Stimulated activated CD4-positive, alpha-beta T cell treated with anti-CD3 and anti-CD28 coated beads, Interleukin-2, amount 100 ng/mL, for 48 hours (primary cell): Measurements from ENCODE around the gene PRPF40A.
A peak's percentile ranks its signal among the peaks of the same experiment; 100 is the strongest.

Experiments
- DNase-seq, 2 donors: peaks; one replicate each; pipeline ENCODE4 v3.0.0-alpha.2; 2020

Gene PRPF40A

DNA sequence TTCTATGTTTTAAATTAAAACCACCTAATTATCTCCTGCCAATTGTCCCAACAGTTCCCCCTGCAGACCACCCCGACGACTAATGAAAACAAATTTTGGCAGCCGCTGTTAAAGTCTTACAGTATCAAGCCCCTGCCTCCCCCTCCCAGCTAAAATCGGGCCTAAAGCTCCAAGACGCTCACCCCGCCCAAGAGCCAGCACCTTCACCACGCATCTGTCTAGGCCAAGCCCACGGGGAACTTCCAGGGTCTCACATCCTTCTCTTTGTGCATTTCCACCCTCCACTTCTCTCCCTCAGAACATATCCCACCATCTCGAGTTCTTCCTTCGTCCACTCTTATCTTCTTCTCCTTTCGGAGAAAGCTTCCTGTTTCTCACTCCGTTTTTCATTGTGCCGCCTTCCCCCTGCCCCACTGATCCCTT lies 445 bp downstream of the PRPF40A start:
- peak in 1 of 2 donors; percentile 19 for DNase-seq

DNA sequence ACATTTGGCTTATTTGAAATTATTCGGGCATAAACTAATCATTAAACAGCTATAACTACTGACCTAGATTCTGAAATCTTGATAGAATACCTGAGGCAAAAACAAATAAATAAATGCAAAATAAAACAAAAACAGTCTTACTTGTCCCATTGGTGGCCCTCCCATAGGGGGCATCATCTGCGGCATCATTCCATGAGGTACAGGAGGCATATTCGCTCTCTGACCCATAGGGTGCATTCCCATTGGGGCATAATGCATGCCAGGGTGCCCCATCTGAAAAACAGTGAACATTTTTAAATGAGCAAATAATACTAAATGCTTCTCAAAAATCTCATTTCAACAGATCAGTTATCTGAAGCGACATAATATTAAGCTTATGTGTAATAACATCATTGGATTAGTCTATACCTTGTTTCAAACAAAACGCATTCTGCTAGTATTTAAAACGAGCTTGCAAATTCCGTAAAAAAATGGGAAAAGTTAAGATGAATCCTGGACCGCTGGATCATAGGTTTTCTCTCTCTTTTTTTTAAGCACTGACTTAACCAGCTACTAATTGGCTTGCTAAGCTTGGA lies 1.3 kb downstream of the PRPF40A start:
- DNase-seq, result peak in 1 of 2 donors; percentile 10

GRCh38 chr2:152715112-152715511 lies 2.1 kb downstream of the PRPF40A start:
- DNase-seq, result no peak

DNA sequence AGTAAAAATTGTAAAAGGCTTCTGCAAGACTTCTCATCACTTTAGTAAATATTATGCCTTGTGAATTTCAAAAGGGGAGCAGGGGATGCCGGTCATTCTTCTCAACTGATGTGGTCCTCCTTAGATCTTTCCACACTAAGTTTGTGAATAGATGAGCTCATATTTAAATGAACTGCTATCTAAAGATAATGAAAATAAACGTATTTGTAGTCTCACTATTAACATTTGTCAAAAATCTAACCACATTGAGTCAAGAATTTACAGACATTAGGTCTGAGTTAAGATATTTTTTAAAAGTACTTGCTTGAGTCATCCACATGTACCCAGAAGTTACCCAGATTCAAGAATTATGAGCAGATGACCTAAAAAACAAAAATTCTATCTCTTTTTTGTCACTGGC lies 6.5 kb downstream of the PRPF40A start:
- DNase-seq, result no peak

DNA sequence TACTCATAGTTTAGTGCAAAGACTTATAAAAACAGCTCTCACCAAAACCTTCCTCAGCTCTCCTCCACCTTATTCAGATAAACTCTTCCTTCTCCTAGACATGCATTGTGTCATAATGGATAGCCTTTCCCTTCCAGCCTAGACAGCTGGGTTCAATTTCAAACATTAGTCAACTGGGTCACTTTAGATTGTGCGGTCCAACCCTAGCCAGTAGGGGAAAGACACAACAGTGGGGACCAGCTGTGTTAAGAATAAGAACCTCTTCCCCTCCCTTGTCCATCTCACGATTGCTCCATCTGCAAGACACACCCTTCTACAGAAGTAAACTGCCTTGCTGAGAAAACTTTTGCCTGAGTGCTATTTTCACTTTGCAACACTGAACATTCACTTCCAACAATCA lies 8.5 kb downstream of the PRPF40A start:
- DNase-seq, result no peak

- DNase-seq, result no peak
These were observed 10.7 kb downstream of the PRPF40A start for GRCh38 chr2:152706477-152707021.

DNA sequence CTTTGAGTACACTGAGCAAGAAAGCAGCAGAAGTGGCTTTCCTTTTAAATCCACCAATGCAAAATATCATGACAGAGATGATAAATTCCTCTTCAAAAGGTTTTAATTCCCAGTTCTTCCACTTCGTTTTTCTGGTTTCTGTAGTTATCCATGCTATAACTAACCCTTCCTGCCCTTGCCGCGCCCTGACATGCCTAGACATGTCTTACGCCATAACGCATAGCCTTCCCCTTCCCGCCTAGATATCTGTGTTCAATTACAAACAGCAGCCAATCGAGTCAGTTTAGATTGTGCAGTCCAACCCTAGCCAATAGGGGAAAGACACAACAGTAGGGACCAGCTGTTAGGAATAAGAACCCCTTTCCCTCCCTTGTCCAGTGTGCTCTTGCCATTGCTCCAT lies 16.1 kb downstream of the PRPF40A start:
- no peak for DNase-seq

- no peak for DNase-seq
These were observed 20.8 kb downstream of the PRPF40A start for GRCh38 chr2:152696476-152696875.

- no peak for DNase-seq
These were observed 21.5 kb downstream of the PRPF40A start for GRCh38 chr2:152695763-152696162.

DNA sequence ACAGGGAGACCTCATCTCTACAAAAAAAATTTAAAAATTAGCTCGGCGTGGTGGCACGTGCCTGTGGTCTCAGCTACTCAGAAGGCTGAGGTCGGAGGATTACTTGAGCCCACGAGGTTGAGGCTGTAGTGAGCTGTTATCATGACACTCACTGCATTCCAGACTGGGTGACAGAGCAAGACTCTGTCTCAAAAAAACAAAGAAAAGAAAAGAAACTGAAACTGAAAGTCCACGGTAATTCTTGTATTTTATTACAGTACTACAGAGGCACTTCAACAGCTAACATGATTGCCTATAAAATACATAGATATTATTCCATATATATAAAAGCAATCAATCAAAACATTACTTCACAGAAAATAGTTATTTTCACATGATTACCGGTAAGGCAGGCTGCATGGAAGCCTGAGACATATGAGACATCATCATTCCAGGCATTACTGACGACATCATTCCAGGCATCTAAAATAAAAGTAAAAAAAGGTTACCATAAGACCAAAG lies 23.1 kb downstream of the PRPF40A start:
- peak in 1 of 2 donors; percentile 15 for DNase-seq

DNA sequence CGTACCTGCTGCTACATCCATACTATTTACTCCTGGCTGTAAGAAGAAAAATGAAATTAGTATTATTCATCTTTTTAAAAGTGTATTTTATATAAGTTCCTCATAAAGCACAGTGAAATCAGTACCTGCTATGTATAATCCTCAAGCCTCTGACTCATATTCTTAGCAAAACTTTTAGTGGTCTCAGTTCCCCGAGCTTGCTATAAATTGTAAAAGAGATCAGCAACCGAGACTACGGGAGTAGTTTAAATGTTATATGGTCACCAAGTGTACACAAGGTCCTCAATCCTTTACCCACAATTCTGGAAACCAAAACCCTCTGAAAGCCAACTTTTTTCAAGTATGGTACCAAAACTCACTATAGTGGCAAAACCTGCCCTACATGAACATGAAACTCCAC lies 24.2 kb downstream of the PRPF40A start:
- DNase-seq, result no peak

GRCh38 chr2:152686321-152686720 lies 30.9 kb downstream of the PRPF40A start:
- no peak for DNase-seq

- DNase-seq, result no peak
These were observed 33.9 kb downstream of the PRPF40A start for GRCh38 chr2:152683400-152683799.

- DNase-seq, result no peak
These were observed 34.6 kb downstream of the PRPF40A start for GRCh38 chr2:152682663-152683062.

- no peak for DNase-seq
These were observed 38.5 kb downstream of the PRPF40A start for GRCh38 chr2:152678808-152679207.

- no peak for DNase-seq
These were observed 40.8 kb downstream of the PRPF40A start for GRCh38 chr2:152676461-152676860.

- no peak for DNase-seq
These were observed 42.9 kb downstream of the PRPF40A start for GRCh38 chr2:152674334-152674733.

GRCh38 chr2:152664725-152665124 lies 52.5 kb downstream of the PRPF40A start:
- DNase-seq, result no peak

DNA sequence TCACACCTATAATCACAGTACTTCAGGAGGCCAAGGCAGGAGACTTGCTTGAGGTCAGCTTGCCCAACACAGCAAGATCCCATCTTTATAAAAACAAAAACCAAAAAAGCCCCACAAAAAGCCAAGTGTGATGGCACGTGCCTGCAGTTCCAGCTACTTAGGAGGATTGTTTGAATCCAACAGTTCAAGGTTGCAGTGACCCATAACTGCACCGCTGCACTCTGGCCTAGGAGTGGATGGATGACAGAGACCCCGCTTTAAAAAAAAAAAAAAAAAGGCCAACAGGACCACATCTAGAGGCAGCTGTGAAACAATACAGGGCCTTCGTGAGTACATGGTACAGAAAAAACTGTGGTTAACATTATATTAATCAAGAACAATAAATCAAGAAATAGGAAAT lies 56.2 kb downstream of the PRPF40A start:
- DNase-seq, result no peak

DNA sequence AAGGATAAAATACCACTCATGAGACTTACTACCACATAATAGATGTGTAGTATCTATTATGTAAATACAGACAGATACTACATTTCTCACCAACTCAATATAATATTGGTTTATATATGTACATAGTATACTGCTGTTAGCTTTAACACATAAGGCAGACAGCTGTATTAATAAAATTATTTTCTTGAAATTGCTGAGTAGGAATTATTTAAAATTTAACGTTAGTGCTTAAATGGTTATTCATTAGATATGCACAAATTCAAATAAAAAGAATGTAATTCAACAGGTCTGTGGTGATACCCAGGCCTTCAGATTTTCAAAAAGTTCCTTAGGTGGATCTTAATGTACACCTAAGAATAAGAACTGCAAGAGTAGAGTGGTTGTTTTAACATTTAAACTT lies 59.0 kb downstream of the PRPF40A start:
- DNase-seq, result no peak

- DNase-seq, result no peak
These were observed 60.2 kb downstream of the PRPF40A start for GRCh38 chr2:152657043-152657442.

DNA sequence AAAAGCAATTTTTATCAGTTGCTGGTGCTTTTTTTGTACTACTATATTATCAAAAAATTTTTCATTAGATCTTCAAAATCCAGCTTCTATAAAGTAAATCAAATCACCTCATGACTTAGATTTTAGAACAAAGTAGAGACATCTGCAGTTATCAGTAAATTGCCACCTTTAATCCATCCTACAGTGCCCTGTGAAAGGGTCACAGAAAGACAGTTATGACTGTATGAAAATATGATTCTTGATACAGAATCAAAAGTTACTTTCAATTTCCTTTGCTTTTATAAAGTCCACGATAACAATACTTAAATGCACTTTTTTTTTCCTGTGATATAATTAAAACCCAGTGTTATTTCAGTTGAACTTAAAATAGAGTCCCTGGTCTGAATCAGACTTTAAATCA lies 61.4 kb downstream of the PRPF40A start:
- no peak for DNase-seq

DNA sequence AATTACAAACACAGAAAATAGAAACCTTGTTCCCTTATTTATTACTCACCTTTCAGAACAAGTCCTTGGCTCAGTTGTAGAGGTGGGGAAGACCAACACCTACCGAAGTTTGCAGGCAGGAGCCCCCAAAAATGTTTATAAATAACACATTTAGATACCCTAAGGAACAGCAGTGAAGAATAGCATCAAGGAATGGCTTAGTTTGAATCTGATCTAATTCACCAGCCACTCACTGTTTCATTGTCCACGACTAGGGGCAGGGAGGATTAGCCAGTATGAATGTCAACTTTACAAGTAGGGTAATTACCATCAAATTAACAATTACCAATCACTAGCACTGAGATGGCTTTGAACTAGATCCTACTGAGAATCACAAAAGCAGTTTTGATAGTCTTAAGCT lies 65.4 kb downstream of the PRPF40A start:
- no peak for DNase-seq

- no peak for DNase-seq
These were observed 66.4 kb downstream of the PRPF40A start for GRCh38 chr2:152650768-152651371.

DNA sequence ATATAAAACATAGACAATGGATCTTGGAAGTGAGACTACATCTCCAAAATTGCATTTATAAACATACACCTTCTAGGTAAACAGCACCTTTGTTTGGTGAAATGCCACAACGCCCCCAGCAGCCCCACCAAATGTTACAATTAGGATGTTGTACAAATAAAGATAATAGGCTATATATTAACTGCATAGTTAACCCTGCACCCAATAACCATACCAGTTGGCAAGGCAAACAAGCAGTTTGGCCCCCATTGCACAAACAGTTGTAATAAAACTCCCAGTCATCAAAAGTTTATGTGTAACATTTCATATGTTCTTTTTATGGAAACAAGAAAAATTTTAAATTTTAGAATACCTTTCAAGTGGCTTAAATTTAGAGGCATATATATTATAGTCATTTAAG lies 67.3 kb downstream of the PRPF40A start:
- DNase-seq, result no peak
